SU-DHL-6 (cell line): ENCODE measurements around the gene IL17RC.

Source experiments
- H2AFZ ChIP-seq: fragments of 200-600 bp; sonication (generic); 2 replicates; pipeline ENCODE4 v1.6.1; 2014; ENCODE audit warnings: low read depth, mild to moderate bottlenecking, moderate library complexity, mixed read lengths, antibody characterized with exemption, low read length; ENCODE audit not compliant: severe bottlenecking
- H3F3A ChIP-seq: fragments of 200-600 bp; shearing (Covaris generic); 2 replicates; pipeline ENCODE4 v1.6.0; 2016; ENCODE audit warnings: antibody characterized with exemption, mild to moderate bottlenecking; ENCODE audit not compliant: insufficient read depth
- H3K27ac ChIP-seq: fragments of 200-600 bp; sonication (generic); 2 replicates; pipeline ENCODE4 v1.5.1; 2016; ENCODE audit warnings: low read depth, mild to moderate bottlenecking, low read length, moderate library complexity, mixed read lengths
- H3K27me3 ChIP-seq: fragments of 200-600 bp; sonication (generic), shearing (Covaris generic); 2 replicates; pipeline ENCODE4 v1.6.0; 2014; ENCODE audit warnings: mild to moderate bottlenecking, low read length
- H3K36me3 ChIP-seq: fragments of 200-600 bp; sonication (generic); 2 replicates; pipeline ENCODE4 v1.6.1; 2014; ENCODE audit warnings: mild to moderate bottlenecking, low read length, mixed read lengths
- H3K4me2 ChIP-seq: fragments of 300-600, 200-600 bp; shearing (Covaris generic), sonication (generic); 2 replicates; pipeline ENCODE4 v1.6.0; 2014; ENCODE audit warnings: low read length, low read depth, mild to moderate bottlenecking; ENCODE audit not compliant: poor library complexity, severe bottlenecking
- H3K4me3 ChIP-seq: fragments of 200-600 bp; sonication (generic); 2 replicates; pipeline ENCODE4 v1.5.1; 2014; ENCODE audit warnings: antibody characterized with exemption, low read length, mild to moderate bottlenecking, mixed read lengths; ENCODE audit not compliant: insufficient read depth, poor library complexity, severe bottlenecking
- H3K79me2 ChIP-seq: fragments of 200-600 bp; sonication (generic); 2 replicates; pipeline ENCODE4 v1.6.1; 2014; ENCODE audit warnings: mild to moderate bottlenecking, low read length, moderate library complexity; ENCODE audit not compliant: insufficient read depth
- H3K9ac ChIP-seq: fragments of 200-600 bp; sonication (generic); 2 replicates; pipeline ENCODE4 v1.7.0; 2014; ENCODE audit warnings: mild to moderate bottlenecking, low read length
- H3K9me2 ChIP-seq: fragments of 200-600 bp; sonication (generic); replicated peaks from 2 replicates; pipeline ENCODE4 v1.6.1; 2014; ENCODE audit warnings: low read length; ENCODE audit not compliant: insufficient read depth
- H3K9me3 ChIP-seq: fragments of 200-600 bp; sonication (generic); 2 replicates; pipeline ENCODE4 v1.6.1; 2014; ENCODE audit warnings: low read length, mixed read lengths; ENCODE audit not compliant: insufficient read depth
- H4K20me1 ChIP-seq: fragments of 200-600 bp; sonication (generic); 2 replicates; pipeline ENCODE4 v1.6.1; 2014; ENCODE audit warnings: low read depth, mild to moderate bottlenecking, antibody characterized with exemption, low read length, moderate library complexity, mixed read lengths
- CTCF ChIP-seq: fragments of 200-600 bp; sonication (generic); IDR thresholded peaks from one replicate; pipeline ENCODE4 v1.5.1; 2017; ENCODE audit warnings: antibody characterized with exemption, mild to moderate bottlenecking, low read length, moderate library complexity; ENCODE audit not compliant: insufficient read depth, poor library complexity, severe bottlenecking
- EZH2phosphoT487 ChIP-seq: fragments of 200-600 bp; sonication (generic), shearing (Covaris generic); conservative IDR thresholded peaks from 2 replicates; pipeline ENCODE4 v1.6.1; 2018; ENCODE audit warnings: mild to moderate bottlenecking, antibody characterized with exemption, low read length, moderate library complexity, mixed read lengths

The IL17RC gene

GRCh38 chr3:9942934-9943690 lies 26.2 kb downstream of the IL17RC start:
- Histone ChIP-seq H3K4me3 (no peak overlapping the region), H3K27me3 (no peaks in the 10 kb centered on the region), H3K9me2 (no peaks in the 10 kb centered on the region), H3K27ac (no peak overlapping the region), H3K79me2 (no peaks in the 10 kb centered on the region), H2AFZ (no peak overlapping the region), H3K36me3 (no peaks in the 10 kb centered on the region), H3K9me3 (no peaks in the 10 kb centered on the region), H3F3A (no peaks in the 10 kb centered on the region), H4K20me1 (no peaks in the 10 kb centered on the region), H3K4me2 (no peak overlapping the region), H3K9ac (no peak overlapping the region)
- TF ChIP-seq CTCF (no peak), EZH2phosphoT487 (no peak)

- H3K27ac ChIP-seq, result no peak overlapping the region
- no peak overlapping the region for H2AFZ ChIP-seq
- H3K9me3 ChIP-seq, result no peaks in the 10 kb centered on the region
- H3K79me2 ChIP-seq, result no peaks in the 10 kb centered on the region
- TF ChIP-seq CTCF (no peak), EZH2phosphoT487 (no peak)
- no peaks in the 10 kb centered on the region for H3K9me2 ChIP-seq
- H3K36me3 ChIP-seq, result no peaks in the 10 kb centered on the region
- no peak overlapping the region for H3K9ac ChIP-seq
- no peak overlapping the region for H3K4me3 ChIP-seq
- H3K4me2 ChIP-seq, result no peak overlapping the region
- H3K27me3 ChIP-seq, result no peaks in the 10 kb centered on the region
- H4K20me1 ChIP-seq, result no peaks in the 10 kb centered on the region
- no peaks in the 10 kb centered on the region for H3F3A ChIP-seq
These were observed 27.4 kb downstream of the IL17RC start for GRCh38 chr3:9944271-9944670.

GRCh38 chr3:9945358-9945757 lies 28.5 kb downstream of the IL17RC start:
- Histone ChIP-seq H3K9ac (peak overlapping the region; percentile 61), H3K27ac (no peak overlapping the region), H3K27me3 (no peaks in the 10 kb centered on the region), H3K4me2 (peak overlapping the region; percentile 50), H3K9me3 (no peaks in the 10 kb centered on the region), H4K20me1 (no peaks in the 10 kb centered on the region), H2AFZ (no peak overlapping the region), H3K79me2 (no peaks in the 10 kb centered on the region), H3K4me3 (peak overlapping the region; percentile 55), H3K9me2 (no peaks in the 10 kb centered on the region), H3F3A (no peaks in the 10 kb centered on the region), H3K36me3 (no peaks in the 10 kb centered on the region)
- no peak for TF ChIP-seq CTCF
- no peak for TF ChIP-seq EZH2phosphoT487
